Umbilical cord (tissue), 2 donors: ENCODE data around the gene AKAP5. TPM values are rescaled to one million over a fixed set of nuclear protein-coding genes. Genes with fewer than 3 reads are reported as not detected.

Experiments used
- DNase-seq: peaks from one replicate; pipeline ENCODE4 v3.0.0-alpha.2; 2015; ENCODE audit warnings: low spot score
- total RNA-seq: library from RNA; depleted of rRNA; stranded (reverse); fragments of >200 nt; gene quantifications from one replicate; pipeline ENCODE4 v1.2.3, GENCODE V29; 2014; ENCODE audit warnings: low replicate concordance; ENCODE audit not compliant: insufficient read depth

Gene AKAP5
- total RNA-seq, 1 donor from 2014 or later: 16.6 TPM

DNA sequence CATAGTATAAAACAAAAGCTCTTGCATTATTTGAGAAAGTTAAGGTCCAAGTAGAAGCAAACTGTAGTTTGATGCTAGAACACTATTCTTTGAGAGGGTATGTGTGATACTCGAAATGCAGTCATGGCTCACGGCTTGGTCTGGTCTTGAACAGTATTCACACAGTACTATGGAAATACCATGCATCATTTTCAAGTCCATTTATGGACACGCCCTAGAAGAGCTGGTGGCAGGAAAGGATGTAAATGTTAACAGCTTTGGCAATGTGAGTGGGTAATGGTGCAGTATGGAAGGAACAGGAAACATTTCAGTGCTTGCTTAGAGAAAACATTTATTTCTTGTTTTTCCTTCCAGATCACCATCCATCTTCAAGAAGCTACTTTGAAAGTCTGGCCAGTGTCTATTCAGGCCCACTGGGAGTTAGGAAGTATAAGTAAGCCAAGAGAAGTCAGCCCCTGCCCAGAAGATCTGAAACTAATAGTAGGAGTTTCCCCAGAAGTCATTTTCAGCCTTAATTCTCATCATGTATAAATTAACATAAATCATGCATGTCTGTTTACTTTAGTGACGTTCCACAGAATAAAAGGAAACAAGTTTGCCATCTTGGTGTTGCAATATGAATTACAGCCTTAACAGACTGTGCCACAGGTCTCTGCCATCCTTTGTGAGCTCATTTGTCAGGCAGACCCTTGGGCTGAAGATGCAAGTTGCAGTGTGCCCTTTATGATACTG is 5.7 kb upstream of the AKAP5 start:
- no peak for DNase-seq

DNA sequence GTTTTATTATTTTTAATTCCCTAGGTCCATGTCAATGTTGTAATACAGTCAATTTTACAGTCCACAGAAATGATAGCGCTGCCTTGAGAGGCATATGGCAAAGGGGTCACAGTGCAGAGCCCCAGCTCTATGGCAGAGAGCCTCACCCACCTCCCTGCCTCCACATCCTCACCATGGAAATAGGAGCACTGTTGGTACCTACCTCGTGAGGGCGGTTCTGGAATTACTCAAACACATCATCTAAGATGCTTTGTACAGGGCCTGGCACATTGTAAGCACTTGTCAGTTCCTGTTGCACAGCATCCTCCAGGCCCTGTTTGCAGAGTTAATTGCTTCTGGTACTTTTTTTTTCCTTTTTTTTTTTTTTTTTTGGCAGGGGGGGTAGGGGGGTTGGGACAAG is 4.1 kb upstream of the AKAP5 start:
- no peak for DNase-seq

GRCh38 chr14:64463195-64463594 is 2.1 kb upstream of the AKAP5 start:
- DNase-seq: no peak

GRCh38 chr14:64463873-64464272 is 1.4 kb upstream of the AKAP5 start:
- no peak for DNase-seq

GRCh38 chr14:64464651-64465050 is 648 bp upstream of the AKAP5 start:
- DNase-seq: no peak

DNA sequence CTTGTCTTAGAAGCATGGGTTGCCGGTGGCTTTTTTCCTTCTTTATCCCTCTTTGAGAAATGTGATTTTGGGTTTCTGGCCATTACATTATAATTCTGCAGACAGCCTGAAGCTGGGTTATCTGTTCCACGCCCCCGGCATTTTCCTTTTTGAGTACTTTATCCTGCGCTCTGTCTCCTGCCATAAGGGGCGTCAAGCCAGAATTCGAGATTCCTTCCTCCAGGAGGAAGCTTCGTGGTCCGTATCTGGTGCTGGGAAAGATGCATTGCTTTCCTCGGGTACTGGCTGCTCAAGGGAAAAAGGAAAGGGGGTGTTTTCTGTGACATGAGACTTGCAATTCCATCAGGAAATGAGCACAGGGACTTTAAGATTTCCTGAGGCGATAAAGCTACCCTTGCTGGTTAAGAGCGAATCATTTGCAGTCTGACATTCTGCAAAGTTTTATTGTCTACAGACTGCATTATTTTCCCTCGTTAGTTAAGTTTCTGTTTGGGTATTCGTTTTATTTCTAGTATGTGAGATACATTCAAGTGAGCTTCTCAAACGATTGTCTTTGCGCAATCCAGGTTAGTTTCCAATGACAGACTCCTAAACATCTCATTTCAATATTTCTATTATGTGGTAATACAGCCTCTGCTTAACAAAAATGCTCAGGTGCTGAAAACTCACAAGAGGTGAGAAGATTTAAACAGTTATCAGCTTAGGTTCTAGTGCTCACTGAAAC is 694 bp downstream of the AKAP5 start:
- peak; percentile 93 for DNase-seq

GRCh38 chr14:64467101-64467500 is 1.8 kb downstream of the AKAP5 start:
- peak; percentile 80 for DNase-seq

GRCh38 chr14:64467566-64467965 is 2.3 kb downstream of the AKAP5 start:
- peak; percentile 90 for DNase-seq

DNA sequence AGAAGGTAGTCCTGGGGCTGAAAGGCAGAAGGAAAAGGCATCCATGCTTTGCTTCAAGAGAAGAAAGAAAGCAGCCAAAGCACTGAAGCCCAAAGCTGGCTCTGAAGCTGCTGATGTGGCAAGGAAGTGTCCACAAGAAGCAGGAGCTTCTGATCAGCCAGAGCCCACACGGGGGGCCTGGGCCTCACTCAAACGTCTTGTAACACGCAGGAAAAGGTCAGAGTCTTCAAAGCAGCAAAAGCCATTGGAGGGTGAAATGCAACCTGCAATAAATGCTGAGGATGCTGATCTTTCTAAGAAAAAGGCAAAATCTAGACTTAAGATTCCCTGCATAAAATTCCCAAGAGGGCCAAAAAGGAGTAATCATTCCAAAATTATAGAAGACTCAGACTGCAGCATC is 3.2 kb downstream of the AKAP5 start:
- DNase-seq: peak; percentile 25

- no peak for DNase-seq
These were observed 8.7 kb downstream of the AKAP5 start for GRCh38 chr14:64474041-64474440.

- no peak for DNase-seq
These were observed 9.4 kb downstream of the AKAP5 start for GRCh38 chr14:64474698-64475097.

GRCh38 chr14:64475585-64476273 is 10.4 kb downstream of the AKAP5 start:
- DNase-seq: peak; percentile 15

DNA sequence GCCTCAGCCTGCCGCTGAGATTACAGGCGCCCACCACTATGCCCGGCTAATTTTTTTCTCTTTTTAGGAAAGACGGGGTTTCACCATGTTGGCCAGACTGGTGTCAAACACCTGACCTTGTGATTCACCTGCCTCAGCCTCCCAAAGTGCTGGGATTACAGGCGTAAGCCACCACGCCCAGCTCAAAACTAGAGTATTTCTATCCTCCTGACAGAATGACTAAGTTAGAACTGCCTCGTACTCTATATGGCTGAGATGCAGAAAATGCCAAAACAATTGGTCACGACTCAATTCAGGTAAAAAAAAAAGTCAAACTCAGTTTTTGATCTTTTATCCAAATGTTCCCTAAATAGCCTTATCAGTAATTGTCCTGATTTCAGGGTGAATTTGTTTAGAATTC is 11.1 kb downstream of the AKAP5 start:
- DNase-seq: no peak

DNA sequence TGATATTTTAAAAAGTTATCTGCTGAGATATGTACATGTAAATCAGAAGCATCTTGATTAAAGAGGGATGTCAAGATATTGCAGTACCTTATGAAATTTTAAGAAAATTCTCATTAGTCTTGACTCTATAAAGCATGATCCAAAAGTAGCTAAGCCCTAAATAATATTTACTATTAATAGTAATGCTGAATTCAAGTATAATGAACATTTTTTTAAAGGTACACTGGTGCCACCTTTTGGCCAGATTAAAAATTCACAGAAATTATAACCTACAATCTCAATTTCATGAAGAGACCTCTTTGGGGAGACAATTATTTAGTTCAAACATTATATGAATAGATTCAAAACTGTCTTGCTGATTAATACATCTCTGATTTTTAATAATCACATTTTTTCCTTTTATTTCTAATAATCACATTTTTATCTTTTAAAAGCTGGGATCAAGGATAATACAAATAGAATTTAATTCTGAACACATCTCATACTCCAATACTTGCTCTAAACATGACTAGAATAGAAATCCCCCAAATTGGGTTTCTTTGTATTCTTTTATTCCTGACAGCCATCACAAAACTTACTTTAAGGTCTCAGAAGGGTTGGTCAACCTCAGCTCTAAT is 13.4 kb downstream of the AKAP5 start:
- peak; percentile 39 for DNase-seq

DNA sequence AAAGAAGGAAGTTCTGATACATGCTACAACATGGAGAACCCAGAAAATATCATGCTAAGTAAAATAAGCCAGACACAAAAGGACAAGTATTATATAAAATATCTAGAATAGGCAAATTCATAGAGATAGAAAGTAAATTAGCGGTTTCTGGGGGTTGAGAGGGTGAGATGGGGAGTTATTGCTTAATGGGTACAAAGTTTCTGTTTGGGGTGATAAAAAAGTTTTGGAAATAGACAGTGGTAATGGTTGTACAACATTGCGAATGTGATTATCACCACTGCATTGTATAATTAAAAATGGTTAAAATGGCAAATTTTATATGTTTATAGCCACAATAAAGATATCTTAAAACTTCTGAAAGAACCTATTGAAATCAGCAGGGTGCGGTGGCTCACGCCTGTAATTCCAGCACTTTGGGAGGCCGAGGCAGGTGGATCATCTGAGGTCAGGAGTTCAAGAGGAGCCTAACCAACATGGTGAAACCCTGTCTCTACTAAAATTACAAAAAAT is 23.3 kb downstream of the AKAP5 start:
- no peak for DNase-seq

DNA sequence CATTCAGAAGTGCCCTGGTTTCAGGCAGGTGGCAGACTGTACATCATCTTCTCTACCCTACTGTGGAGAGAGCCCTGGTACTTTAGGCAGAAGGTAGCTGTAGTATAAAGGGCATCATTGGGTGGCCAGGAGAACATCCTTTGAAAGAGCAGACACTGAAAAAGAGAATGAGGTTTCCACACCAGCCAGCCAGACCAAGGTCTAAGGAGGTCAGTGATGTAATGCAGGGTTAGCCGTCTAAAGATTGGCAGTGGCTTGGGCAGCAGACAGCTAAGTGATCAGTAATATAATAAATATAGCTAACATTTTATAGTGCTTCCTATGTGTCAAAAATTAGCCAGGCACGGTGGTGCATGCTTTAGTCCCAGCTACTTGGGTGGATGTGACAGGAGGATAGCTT is 26.3 kb downstream of the AKAP5 start:
- no peak for DNase-seq

DNA sequence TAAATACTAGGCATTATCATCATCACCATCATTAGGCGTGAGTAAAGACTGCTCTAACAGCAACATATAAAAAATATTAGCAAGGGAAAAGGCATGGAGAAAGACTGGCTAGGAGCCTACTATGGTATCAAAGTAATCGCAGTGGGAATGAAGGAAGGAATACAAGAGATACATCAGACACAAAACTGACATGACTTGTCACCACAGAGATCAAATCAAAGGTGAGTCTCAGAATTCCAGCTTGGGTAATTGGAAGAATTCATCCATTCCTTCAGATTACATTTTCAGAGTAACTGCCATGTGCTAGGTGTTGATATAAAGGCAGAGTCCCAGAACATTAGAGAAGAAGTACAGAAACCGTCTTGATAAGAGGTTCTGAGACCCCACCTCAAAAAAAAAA is 28.2 kb downstream of the AKAP5 start:
- DNase-seq: no peak

DNA sequence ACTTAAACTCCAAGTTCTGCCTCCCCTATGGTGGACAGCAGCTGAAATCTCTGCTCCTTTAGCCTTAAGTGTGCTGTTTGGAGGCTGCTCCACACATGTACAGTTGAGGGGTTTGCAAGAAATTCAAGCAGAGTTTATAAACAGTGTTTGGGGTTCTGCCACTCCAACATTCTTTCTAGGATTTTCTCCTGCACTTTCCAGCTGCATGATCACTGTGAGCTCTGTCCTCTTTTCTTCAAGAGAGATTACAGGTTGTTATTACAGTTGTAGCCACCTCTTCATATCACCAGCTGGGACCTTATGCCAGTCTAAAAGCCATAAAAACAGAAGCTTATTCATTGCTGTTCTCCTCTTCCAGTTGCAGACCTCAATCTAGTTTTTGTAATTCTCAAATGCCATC is 30.0 kb downstream of the AKAP5 start:
- DNase-seq: no peak

- DNase-seq: no peak
These were observed 31.5 kb downstream of the AKAP5 start for GRCh38 chr14:64496764-64497163.

GRCh38 chr14:64500088-64500487 is 34.8 kb downstream of the AKAP5 start:
- DNase-seq: no peak

DNA sequence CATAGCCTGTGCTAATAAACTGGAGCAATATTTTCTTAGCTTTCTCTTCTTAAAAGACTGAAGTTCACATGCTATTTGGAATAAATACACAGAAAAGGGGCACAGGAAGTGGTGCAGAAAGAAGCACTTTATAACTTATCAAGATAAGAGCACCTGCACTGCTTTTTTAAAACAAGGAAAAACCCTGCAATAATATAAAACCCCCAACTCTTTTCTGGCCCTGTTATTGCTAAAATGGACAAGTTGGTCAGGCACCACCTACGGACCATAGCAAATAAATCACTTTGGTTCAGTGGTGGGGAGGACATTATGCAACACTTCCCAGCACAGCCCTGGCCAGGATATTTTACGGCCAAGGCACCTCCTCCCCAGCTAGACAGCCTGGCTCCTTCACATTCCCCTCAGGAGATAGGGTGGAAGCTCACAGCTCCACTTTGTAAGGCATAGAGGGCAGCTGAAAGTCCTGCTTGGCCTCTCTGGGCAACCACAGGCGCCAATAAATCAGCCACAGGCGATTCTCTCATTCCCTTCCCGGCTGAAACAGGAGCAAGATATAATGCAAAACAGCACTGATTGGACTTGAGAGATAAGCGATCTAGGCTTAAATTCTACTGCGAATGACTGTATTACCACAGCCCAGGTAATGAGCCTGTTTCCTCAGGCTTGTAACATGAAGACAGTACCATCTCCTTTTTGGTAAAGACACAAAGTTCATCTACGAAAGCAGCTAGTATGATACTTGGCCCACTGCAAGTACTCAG is 36.3 kb downstream of the AKAP5 start:
- peak; percentile 34 for DNase-seq
